K562 (cell line): ENCODE measurements around the gene RTF1. TPM values are rescaled to one million over a fixed set of nuclear protein-coding genes. Genes with fewer than 3 reads are reported as not detected.

Experiments
- BCOR ChIP-seq: fragments of 450-650 bp; IDR thresholded peaks from 2 replicates; pipeline ENCODE4 v1.6.1; 2016
- E2F6 ChIP-seq, 2 experiments: IDR thresholded peaks; 2 replicates each; pipeline ENCODE4 v1.6.1; 2011; ENCODE audit warnings: borderline replicate concordance in 1 of 2, control low read depth in 1 of 2, low read depth in 1 of 2, low read length in 1 of 2, mild to moderate bottlenecking in 1 of 2, mixed read lengths in 1 of 2, moderate library complexity in 1 of 2; ENCODE audit not compliant: insufficient read depth in 1 of 2, insufficient read length in 1 of 2, poor library complexity in 1 of 2, severe bottlenecking in 1 of 2; ENCODE audit errors: extremely low read depth in 1 of 2
- HDAC1 ChIP-seq, 2 experiments: fragments of 450-650 bp; IDR thresholded peaks; 2 replicates each; pipeline ENCODE4 v1.6.1; 2016 to 2017; ENCODE audit warnings: inconsistent platforms in 1 of 2, mild to moderate bottlenecking in 1 of 2, moderate library complexity in 1 of 2
- HNRNPUL1 ChIP-seq: fragments of 200-400 bp; formaldehyde crosslinking; IDR thresholded peaks from 2 replicates; pipeline ENCODE4 v1.6.1; 2017; ENCODE audit warnings: low read length
- MAFK ChIP-seq: IDR thresholded peaks from 2 replicates; pipeline ENCODE4 v1.6.1; 2011; ENCODE audit warnings: low read length, improper control_type of control experiment
- MCM7 ChIP-seq, 2 experiments: fragments of 450-650 bp; IDR thresholded peaks; 2 replicates each; pipeline ENCODE4 v1.6.1; 2016 to 2018
- NFIC ChIP-seq: fragments of 450-650 bp; IDR thresholded peaks from 2 replicates; pipeline ENCODE4 v1.6.1; 2017; ENCODE audit warnings: mild to moderate bottlenecking, inconsistent platforms
- RBBP5 ChIP-seq: fragments of 200-600 bp; sonication (generic); IDR thresholded peaks from 2 replicates; pipeline ENCODE4 v1.6.1; 2012; ENCODE audit warnings: borderline replicate concordance, mild to moderate bottlenecking, low read length, control low read depth, inconsistent platforms; ENCODE audit not compliant: insufficient read depth, poor library complexity, severe bottlenecking
- SIN3A ChIP-seq, 2 experiments: fragments of 150-350 bp in 1 of 2; IDR thresholded peaks; 2 replicates each; pipeline ENCODE4 v1.6.1; 2011 to 2016; ENCODE audit warnings: borderline replicate concordance in 2 of 2, low read depth in 2 of 2, low read length in 2 of 2, mild to moderate bottlenecking in 2 of 2, moderate library complexity in 2 of 2; ENCODE audit not compliant: control insufficient read depth in 1 of 2
- U2AF1 ChIP-seq: fragments of 200-400 bp; formaldehyde crosslinking; optimal IDR thresholded peaks from 2 replicates; pipeline ENCODE3; 2017; ENCODE audit warnings: mild to moderate bottlenecking, low read depth, low read length, moderate library complexity
- ZBTB11 ChIP-seq, 3 experiments: fragments of 200-800 bp in 1 of 3; fragments of 250-450 bp in 1 of 3; fragments of 450-650 bp in 1 of 3; sonication (Bioruptor Pico) in 1 of 3; sonication (Bioruptor generic) in 1 of 3; formaldehyde crosslinking in 1 of 3; IDR thresholded peaks; 2 replicates each; pipeline versions ENCODE4 v1.6.1 to v1.8.0; 2016 to 2022; ENCODE audit warnings: mild to moderate bottlenecking in 2 of 3, missing genetic modification characterization in 2 of 3, missing compliant biosample characterization in 1 of 3, moderate library complexity in 1 of 3
- ZEB2 ChIP-seq: fragments of 450-650 bp; IDR thresholded peaks from 2 replicates; pipeline ENCODE4 v1.6.1; 2016
- polyA plus RNA-seq, 8 experiments: library from polyadenylated mRNA; depleted of rRNA in 4 of 8; stranded (reverse) in 5 of 8; unstranded in 3 of 8; fragments of >200 nt; fragmentation: Nextera tagmentation in 2 of 8; fragmentation: Illumina TruSeq in 1 of 8; extraction: Ambion mirVana in 2 of 8; extraction: Trizol in 1 of 8; gene quantifications; 2 replicates each; pipeline versions ENCODE4 v1.2.1 to v1.2.3, GENCODE V29; 2011 to 2014; ENCODE audit warnings: inconsistent platforms in 1 of 8, missing spikeins in 1 of 8
- total RNA-seq, 7 experiments: library from RNA; depleted of rRNA in 6 of 7; stranded (reverse); fragments of >200 nt in 6 of 7; fragmentation: Illumina TruSeq in 2 of 7; extraction: Trizol in 2 of 7; gene quantifications; 2 replicates each; pipeline versions ENCODE4 v1.2.1 to v1.2.3, GENCODE V29; 2011 to 2021; ENCODE audit warnings: low replicate concordance in 1 of 7
- TF ChIP-seq, protein P1 (sequence below): fragments of 450-650 bp; formaldehyde crosslinking; IDR thresholded peaks from 2 replicates; pipeline ENCODE4 v1.4.0; 2020; ENCODE audit warnings: mild to moderate bottlenecking
- TF ChIP-seq, protein P2 (sequence below): sonication (generic); formaldehyde crosslinking; IDR thresholded peaks from 2 replicates; pipeline ENCODE4 v1.8.0; 2022; ENCODE audit warnings: missing genetic modification reagents, mild to moderate bottlenecking, moderate library complexity, borderline replicate concordance

RTF1 gene
- total and polyA plus RNA-seq, 9 of the 15 experiments (the other 6 are each of a cell fraction or from before 2014, with no cell fraction given): 7.6 to 69.5 (median 31.5) TPM

- TF ChIP-seq ZBTB11 (CRISPR knock-in tag; IDR thresholded peaks at IDR 0.05): peak in 1 of 3 experiments; percentile 56; a peak in 2 of 6 replicates
- peak; percentile 10; the same call in 1 of the 2 replicates for TF ChIP-seq BCOR
- TF ChIP-seq MCM7 (IDR thresholded peaks at IDR 0.05): no peak
- TF ChIP-seq SIN3A (IDR thresholded peaks at IDR 0.05; ENCODE audit: borderline replicate concordance in 2 of 2, control insufficient read depth in 1 of 2, low read depth in 2 of 2, low read length in 2 of 2): 0 out of 4 replicates have a peak, but pooled peaks of 1 of the 2 experiments have one; percentile 46
- peak in 1 of 2 experiments; percentile 55; a peak in 2 of 4 replicates for TF ChIP-seq HDAC1 (IDR thresholded peaks at IDR 0.05)
- TF ChIP-seq U2AF1: no peak
- peak in 1 of 2 experiments; percentile 8 for TF ChIP-seq E2F6 (IDR thresholded peaks at IDR 0.05; ENCODE audit: borderline replicate concordance in 1 of 2, extremely low read depth in 1 of 2, insufficient read depth in 1 of 2, insufficient read length in 1 of 2, low read depth in 1 of 2, low read length in 1 of 2, poor library complexity in 1 of 2, severe bottlenecking in 1 of 2)
- TF ChIP-seq, protein P1, sequence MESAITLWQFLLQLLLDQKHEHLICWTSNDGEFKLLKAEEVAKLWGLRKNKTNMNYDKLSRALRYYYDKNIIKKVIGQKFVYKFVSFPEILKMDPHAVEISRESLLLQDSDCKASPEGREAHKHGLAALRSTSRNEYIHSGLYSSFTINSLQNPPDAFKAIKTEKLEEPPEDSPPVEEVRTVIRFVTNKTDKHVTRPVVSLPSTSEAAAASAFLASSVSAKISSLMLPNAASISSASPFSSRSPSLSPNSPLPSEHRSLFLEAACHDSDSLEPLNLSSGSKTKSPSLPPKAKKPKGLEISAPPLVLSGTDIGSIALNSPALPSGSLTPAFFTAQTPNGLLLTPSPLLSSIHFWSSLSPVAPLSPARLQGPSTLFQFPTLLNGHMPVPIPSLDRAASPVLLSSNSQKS (CRISPR knock-in tag): no peak
- TF ChIP-seq ZEB2: no peak
- no peak for TF ChIP-seq HNRNPUL1
- TF ChIP-seq NFIC: no peak
- peak; percentile 72 for TF ChIP-seq RBBP5
- no peak for TF ChIP-seq MAFK
- TF ChIP-seq, protein P2, sequence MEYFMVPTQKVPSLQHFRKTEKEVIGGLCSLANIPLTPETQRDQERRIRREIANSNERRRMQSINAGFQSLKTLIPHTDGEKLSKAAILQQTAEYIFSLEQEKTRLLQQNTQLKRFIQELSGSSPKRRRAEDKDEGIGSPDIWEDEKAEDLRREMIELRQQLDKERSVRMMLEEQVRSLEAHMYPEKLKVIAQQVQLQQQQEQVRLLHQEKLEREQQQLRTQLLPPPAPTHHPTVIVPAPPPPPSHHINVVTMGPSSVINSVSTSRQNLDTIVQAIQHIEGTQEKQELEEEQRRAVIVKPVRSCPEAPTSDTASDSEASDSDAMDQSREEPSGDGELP (CRISPR knock-in tag): 0 out of 2 replicates have a peak, but pooled peaks have one; percentile 29
Measured at GRCh38 chr15:41417418-41418195, 712 bp downstream of the RTF1 start (continued).
